Dedifferentiated amniotic fluid mesenchymal stem cell (primary cell): ENCODE results near the gene CEACAM16.
A peak's percentile ranks its signal among the peaks of the same experiment; 100 is the strongest.

ENCODE experiments used
- DNase-seq: peaks from one replicate; pipeline ENCODE4 v3.0.0-alpha.2; 2016; ENCODE audit errors: extremely low spot score

CEACAM16 gene

GRCh38 chr19:44725251-44725650, 26.3 kb downstream of the CEACAM16 start:
- no peak for DNase-seq

GRCh38 chr19:44725684-44726083, 26.7 kb downstream of the CEACAM16 start:
- DNase-seq = no peak

- DNase-seq = no peak
Observed at GRCh38 chr19:44726465-44726864, 27.5 kb downstream of the CEACAM16 start.

- no peak for DNase-seq
Observed at GRCh38 chr19:44728178-44728577, 29.2 kb downstream of the CEACAM16 start.

- DNase-seq = no peak
Observed at GRCh38 chr19:44729516-44730033, 30.6 kb downstream of the CEACAM16 start.

- no peak for DNase-seq
Observed at GRCh38 chr19:44731081-44731480, 32.1 kb downstream of the CEACAM16 start.

GRCh38 chr19:44731622-44732021, 32.7 kb downstream of the CEACAM16 start:
- no peak for DNase-seq

GRCh38 chr19:44732235-44733014, 33.5 kb downstream of the CEACAM16 start:
- DNase-seq = no peak

GRCh38 chr19:44734357-44734756, 35.4 kb downstream of the CEACAM16 start:
- no peak for DNase-seq

GRCh38 chr19:44735011-44735410, 36.1 kb downstream of the CEACAM16 start:
- DNase-seq = no peak

GRCh38 chr19:44737238-44738071, 38.5 kb downstream of the CEACAM16 start:
- no peak for DNase-seq

GRCh38 chr19:44738136-44738535, 39.2 kb downstream of the CEACAM16 start:
- no peak for DNase-seq

GRCh38 chr19:44738603-44739558, 39.9 kb downstream of the CEACAM16 start:
- DNase-seq = no peak

GRCh38 chr19:44740351-44740824, 41.4 kb downstream of the CEACAM16 start:
- no peak for DNase-seq

- no peak for DNase-seq
Observed at GRCh38 chr19:44741258-44741731, 42.3 kb downstream of the CEACAM16 start.

GRCh38 chr19:44741841-44742329, 42.9 kb downstream of the CEACAM16 start:
- peak; percentile 99 for DNase-seq

GRCh38 chr19:44742330-44743061, 43.5 kb downstream of the CEACAM16 start:
- no peak for DNase-seq

GRCh38 chr19:44744871-44745332, 46.0 kb downstream of the CEACAM16 start:
- DNase-seq = no peak

GRCh38 chr19:44745341-44745831, 46.4 kb downstream of the CEACAM16 start:
- peak; percentile 64 for DNase-seq
